HG03460 (cell line): Measurements from ENCODE around the gene SLC38A11.

Source experiments
- ATAC-seq: cut with Tn5 transposase; IDR thresholded peaks from one replicate; pipeline ENCODE4 v1.9.1; 2021; ENCODE audit not compliant: unreplicated experiment

Gene SLC38A11

DNA sequence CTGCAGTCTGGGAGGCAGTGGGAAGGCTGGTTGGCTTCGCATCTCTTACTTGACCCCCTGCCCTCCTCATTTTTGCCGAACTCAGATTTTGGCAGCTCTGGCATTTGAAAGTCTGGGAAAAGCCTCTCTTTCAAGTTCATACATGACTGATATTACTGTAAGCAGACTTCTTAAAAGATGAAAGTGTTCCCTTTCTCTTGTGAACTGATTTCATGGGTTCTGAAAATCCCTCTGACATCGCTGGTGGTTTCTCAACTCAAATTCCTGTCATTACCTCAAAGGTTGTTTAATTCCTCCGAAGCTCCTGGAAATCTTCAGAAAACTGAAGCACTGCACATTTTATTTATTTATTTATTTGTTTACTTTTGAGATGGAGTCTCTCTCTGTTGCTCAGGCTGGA, 16.9 kb upstream of the SLC38A11 start:
- no peak for ATAC-seq

DNA sequence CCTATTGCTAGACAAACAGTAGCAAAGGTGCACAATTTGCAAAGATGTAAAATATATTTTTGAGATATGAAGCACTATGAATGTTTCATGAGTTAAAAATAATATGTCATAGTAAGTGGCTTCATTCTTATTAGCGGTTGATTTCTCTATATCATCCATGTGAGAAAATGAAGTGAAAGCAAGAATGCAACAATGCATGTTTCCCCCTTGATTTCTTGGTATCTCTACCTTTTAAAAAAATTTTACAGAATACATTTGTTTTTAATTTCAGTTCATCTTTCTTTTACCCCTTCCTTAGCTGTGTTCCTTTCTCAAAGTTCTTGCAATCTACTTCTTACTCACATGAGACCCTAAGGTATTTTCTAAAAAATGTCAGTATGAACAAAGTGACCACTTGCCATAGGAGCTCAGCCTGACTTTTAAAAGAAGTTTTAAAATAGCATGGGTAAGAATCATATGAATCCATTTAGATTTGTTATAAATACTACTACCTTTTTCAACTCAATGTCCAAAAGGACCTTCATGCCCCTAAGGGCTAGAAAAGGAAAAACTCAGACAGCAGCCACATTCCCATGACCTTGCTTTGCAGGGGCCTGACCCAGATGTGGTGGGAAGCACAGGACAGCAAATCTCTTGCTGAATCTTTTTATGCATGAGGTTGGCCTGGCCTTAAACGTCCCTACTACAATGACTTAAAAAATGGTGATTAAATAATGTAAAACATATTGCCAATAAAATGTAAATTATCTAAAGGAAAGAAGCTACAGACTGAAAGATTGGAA, 14.8 kb upstream of the SLC38A11 start:
- ATAC-seq = no peak

DNA sequence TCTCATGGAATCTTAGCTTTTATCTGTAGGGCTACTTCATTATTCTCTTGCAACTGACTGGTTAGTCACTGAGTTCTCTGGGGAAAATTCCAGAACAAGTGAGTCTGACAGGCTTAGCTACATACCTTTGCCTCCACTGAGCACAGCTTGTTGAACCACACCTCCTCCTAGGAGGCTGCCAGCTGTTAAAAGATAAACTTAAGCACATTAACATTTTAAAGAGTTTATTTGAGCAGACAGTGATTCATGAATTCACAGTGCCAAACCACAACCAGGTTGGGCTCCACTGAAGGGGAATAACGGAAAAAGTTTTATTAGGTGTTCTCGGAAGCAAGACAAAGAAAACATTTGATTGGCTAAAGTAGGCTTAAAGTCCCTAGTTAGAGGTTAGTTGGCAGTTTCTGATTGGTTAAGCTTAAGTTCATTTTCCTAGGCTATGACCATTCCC, 12.5 kb upstream of the SLC38A11 start:
- no peak for ATAC-seq

DNA sequence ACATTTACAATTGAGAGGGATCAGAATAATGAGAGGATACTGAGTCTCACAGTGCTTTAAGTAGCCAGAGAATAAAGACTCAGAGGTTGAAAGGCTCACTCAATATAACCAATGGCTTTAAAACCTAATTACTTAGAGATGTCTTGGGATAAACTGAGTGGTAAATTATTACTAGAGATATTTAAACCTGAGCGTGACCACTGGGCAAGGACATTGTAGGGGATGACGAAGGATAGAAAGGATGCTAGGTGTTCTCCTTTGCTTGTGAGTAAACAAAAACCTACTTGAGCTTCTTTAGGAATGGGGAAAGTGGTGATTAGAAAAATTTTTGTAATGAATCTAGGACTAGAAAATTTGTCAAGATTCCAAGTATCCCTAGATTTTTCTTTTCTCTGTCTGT, 12.0 kb upstream of the SLC38A11 start:
- ATAC-seq = no peak

DNA sequence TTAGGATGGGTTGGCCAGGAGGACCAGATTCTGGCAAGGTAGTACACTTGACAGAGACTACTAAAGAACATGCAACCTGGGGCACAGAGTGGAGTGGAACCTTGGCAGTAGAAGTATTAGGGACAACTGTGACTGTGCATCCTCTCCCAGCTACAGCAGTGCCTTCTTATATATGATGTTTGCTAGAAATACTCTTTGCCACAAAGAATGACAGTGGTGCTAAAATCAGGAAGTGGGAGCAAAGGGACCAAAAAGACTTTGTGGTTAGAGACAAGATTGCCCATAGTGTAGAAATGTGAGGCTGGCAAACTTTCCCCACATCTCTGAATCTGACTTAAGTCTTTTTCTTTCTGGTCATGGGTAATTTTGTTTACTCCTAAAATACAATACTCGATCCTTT, 9.4 kb upstream of the SLC38A11 start:
- no peak for ATAC-seq

DNA sequence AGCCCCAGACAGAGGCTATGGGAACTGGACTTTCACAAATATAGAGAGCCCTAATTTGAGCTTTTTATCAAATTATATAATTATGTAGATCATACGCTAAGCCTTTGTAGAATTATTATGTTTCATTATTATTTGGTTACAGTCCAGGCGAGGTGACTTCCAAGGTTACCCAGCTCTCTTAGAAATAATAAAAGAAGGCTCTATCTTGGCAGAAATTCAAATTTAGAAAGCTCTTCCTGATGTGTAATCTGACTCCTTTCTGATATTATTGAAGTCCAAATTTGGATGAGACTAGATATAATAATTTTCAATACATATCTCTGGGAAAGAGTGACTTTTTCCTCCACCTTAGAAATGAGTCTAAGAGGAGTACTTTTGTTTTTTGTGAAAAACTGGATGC, 4.8 kb upstream of the SLC38A11 start:
- no peak for ATAC-seq

DNA sequence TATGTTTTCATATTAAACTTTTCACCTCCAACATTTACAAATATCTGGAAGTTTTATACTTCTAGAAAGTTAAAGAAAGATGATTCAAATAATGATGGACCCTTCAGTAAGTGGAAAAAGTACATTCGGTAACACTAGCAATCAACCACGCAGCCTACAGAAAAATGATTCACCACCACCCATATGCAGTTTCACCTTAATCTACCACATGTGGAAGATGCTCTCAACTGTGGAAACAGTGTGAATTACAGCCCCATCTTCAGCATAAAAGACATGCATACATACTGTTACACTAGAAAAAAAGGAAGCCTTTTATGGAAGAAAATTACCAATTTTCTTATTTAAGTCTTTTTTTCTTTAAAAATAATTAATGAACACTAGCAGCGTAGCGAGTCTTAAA, 1.1 kb downstream of the SLC38A11 start:
- ATAC-seq = no peak

DNA sequence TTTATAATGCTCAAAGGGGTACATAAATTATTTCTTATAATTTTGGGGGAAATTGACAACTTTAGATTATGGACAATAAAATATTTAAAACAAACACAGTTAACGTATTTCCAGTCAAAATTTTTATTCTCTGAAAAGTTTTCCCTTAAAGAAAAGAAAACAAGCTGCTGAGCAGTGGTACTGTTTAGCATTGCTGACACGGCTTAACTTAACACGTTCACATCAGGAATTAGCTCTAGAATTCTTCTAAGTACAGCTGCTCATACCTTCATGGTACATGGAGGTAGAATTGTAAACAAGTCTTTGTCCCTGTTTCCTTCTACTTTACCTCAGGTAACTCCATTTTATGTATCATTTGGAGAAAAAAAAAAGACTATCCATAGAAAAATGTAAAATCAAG, 2.0 kb downstream of the SLC38A11 start:
- no peak for ATAC-seq

DNA sequence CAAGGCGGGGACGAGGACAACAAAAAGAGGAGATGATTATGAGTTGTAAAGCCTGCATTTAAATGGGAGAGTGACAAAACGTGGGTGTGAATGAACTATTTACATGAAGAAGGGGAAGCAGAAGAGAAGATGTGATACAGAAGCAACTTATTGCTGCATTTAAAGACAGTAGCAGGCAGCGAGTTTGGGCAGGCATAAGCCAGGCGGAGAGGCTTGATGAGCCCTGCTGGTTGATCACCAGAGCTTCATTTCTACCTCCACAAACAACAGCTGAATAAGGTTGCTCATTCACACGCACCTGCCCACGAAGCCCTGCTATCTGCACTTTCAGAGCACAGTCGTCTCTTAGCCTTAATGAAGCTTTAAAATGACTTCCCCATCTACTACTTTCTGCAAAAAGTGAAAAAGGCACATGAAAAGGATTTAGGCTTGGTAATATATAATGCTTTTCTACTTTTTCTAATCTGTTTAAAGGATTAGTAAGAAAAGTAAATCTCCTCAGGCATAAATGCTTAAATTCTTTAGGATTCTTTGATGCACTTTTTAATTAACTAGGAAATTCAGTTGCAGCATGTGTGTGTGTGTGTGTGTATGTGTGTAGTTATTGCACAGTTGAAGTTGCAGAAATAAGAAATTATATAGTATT, 3.1 kb downstream of the SLC38A11 start:
- ATAC-seq = no peak

DNA sequence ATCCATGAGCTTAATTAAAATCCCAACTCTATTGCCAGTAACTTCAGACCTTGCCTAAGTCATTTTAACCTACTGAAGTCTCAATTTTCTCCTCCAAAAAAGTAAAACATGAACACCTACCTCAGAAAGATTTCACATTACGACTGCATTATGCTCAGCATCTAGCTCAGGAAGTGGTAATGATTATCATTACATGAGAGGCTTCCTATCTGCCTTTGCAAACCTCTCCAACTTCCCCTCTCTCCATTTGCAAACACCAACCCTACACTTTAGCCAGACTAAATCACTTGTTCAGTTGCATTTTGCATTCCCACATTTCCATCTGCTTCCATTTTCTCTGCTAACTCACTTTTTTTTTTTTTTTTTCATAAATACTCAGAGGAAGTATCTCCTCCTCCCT, 6.8 kb downstream of the SLC38A11 start:
- ATAC-seq = no peak

DNA sequence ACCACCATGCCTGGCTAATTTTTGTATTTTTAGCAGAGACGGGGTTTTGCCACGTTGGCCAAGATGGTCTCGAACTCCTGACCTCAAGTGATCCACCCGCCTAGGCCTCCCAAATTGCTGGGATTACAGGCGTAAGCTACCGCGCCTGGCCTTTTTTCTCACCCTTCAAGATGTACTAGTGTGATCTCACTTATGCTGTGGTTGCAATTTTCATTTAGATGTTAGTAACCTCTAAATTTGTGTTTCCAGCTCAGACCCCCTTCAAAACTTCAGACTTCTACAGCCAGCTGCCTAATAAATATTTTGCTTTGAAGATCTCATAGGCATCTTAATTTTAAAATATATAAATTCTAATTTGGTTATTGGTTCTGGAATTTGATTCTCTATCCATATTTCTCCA, 8.0 kb downstream of the SLC38A11 start:
- ATAC-seq = no peak

DNA sequence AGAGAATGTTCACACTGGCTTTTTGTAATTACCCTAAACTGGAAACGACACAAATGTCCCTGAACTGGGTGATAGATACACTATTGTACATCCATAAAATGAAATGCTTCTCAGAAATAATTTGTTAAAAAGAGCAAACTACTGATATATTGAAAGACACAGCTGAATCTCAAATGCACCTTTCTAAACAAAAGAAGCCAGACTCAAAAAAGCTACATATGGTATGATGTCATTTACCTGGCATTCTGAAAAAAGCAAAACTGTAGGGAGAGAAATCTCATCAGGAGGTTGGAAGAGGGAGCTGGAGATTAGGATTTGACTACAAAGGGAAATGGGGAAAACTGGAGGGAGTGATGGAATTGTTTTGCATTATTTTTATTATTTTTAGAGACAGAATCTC, 12.0 kb downstream of the SLC38A11 start:
- ATAC-seq = no peak

DNA sequence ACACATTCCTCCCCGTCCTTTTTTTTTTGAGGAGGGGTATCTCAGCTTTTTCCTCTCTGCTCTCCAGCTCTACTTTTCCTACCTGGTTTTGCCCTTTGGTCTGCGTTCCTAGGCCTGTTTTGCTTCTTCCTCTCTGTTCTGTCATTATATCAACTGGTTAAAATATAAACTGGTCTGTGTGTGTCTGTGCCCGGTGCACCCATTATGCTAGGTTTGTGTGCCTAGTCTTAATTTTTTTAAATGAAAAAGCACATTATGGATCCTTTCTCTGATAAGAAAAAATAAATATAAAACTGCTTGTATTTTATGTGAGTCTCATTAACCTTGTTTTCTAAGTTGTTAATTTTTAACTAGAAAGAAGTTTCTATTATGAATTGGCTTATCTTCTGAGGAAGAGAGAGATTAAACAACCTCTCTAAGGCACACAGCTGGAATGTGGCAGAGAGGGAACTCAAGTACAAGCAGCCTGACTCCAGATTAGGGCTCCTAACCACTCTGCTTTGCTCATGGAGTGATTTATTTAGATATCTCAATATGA, 17.4 kb downstream of the SLC38A11 start:
- no peak for ATAC-seq

DNA sequence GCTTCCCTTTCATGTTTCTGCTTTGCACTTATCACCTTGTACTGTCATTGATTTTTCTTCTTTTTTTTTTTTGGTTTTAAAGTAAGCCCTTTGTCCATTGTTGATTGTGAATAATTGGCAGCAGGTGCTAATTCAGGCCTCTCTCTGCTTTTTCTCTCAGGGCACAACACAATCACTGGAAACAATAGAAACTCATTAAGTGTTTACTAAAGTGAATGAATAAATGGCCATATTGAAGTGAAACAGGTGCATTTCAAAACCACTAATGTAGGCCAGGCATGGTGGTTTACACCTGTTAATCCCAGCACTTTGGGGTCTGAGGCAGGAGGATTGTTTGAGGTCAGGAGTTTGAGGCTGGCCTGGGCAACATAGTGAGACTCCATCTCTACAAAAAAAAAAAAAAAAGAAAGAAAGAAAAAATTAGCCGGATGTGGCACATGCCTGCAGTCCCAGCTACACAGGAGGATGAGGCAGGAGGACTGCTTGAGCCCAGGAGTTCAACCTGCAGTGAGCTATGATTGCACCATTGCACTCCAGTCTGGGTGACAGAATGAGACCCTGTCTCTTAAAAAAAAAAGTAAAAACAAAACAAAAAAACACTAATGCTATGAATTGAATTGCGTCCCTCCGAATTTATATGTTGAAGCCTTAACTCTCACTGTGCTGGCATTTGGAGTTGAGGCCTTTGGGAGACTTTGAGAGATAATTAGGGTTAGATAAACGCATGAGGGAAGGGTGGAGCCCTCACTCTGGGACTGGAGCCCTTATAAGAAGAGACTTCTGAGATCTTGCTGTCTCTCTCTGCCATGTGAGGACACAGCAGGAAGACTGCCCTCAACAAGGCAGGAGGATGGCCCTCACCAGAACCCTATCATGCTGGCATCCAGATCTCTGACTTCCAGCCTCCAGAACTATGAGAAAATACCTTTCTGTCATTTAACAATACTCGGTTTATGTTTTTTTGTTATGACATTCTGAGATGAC, 19.9 kb downstream of the SLC38A11 start:
- ATAC-seq = no peak

DNA sequence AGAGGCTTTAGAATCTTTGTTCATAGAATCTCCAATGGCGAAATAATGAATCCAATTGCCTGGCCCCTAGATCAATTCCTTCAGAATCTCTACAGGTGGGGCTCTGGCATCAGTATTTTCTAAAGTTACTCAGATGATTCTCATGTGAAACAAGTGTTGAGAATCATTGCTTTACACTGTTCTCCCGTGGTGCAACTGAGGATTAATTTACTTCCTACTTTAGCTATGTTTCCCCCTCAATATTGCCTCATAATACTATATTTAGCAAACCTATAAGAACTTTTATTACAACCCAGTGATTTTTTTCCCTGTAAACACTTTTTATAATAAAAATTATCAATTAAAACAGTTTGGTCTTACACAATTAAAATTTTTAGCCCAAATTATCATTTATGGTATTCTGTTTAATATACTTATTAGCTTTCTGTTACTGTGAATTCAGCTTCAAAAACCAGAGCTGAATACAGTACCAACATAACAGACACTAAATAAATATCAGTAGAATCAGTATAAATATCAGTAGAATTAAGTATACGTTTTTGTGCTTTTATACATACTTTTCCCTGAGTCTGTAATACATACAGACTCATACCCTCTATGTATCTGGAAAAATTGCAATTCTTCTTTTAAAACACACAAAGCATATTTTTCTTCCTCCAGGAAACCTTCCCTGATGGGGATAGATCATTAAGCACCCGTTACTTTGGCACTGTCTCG, 20.8 kb downstream of the SLC38A11 start:
- ATAC-seq = no peak

DNA sequence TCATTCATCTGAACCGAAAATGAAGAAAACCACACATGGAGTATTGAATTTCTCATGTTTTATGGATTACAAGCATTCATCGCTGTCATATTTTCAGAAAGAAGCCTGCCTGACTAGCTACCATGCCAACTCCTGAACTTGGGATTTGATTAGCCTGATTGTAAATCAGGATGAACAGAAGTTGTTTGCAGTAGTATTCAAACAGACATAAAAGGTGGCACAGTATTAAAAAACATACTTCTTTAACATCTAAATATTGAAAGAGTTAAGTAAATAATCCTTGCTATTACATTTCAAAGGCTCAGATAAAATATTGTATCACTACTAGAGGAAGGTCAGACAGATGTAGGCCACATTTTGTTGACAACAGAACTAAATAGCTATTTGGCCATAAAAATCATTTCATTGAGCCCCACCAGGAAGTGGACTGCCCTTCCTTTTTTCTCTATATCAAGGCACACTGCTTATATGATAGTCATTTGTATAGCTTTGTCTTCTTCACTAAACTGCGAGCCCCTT, 21.6 kb downstream of the SLC38A11 start:
- no peak for ATAC-seq

DNA sequence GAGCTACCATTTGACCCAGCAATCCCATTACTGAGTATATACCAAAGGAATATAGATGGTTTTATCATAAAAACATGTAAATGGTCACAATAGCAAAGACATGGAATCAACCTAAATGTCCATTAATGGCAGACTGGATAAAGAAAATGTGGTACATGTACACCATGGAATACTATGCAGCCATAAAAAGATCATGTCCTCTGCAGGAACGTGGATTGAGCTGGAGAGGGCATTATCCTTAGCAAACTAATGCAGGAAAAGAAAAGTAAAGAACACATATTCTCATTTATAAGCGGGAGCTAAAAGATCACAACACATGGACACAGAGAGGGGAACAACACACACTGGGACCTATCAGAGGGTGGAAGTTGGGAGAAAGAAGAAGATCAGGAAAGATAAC, 22.9 kb downstream of the SLC38A11 start:
- no peak for ATAC-seq

DNA sequence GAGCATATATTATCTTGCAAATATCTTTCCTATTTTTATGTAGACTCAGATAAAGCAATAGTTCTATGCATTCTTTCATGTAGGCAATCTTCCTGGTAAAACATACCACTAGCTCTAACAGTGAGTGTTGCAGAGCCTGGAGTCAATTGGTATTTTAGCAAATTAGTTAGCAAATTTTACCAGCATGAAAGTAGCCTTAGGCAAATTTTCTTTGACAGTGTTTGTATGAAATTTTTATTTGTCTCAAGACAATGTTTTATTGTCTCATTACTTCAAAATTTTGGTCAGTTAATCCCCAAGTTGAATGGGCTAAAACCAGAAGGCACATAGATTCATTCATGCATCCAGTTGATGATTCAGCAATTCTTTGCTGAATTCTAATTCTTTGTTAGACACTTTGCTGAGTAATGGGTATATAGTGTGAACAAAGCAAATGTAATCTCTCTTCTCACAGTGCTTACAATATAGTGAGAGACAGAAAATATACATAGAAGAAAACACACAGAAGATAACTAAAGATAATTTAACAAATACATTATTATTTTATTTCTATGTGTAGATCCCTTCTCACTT, 27.1 kb downstream of the SLC38A11 start:
- ATAC-seq = no peak

DNA sequence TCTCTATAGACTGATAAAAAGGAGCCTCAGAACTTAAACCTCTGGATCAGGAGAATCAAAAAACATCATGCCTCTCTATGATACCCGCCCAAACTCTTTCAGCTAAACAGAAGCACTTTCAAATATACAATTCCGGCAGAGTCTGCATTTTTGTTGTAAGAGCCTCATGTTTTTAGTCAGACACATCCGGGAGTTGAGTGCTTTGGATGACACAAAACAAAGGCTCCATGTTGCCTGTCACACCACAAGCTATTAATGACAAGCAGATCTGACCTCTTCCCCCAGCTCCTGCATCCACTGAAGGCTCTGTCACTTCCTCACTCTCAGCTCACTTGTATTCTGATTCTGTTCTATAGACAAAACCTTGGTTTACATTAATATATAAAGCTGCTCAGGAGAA, 33.2 kb downstream of the SLC38A11 start:
- ATAC-seq = no peak

DNA sequence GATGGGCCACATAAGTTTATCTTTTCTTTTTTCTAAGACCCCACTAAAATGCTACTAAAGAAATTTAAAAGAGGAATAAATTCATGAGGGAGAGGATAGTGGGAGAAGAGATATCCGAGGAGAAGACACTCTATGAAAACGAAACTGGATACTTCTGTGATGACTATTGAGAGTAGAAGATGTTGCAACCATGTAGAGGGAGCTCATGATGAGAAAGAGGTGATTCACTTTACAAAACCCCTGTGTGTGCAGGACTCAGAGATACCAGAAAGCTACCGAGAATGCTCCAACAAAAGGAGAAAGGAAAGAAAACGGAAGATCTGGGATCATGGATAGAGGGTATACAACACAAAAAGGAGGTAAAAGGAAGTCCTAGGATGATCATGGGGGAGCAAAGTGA, 34.9 kb downstream of the SLC38A11 start:
- no peak for ATAC-seq
